Liver (tissue), 9 donors: ENCODE measurements around the gene THAP10. TPM values are rescaled to one million over a fixed set of nuclear protein-coding genes. Genes with fewer than 3 reads are reported as not detected.
"Not testable (repeated sequence)": the region's sequence is repeated elsewhere in the genome, so short reads cannot be mapped to it uniquely, and the experiment has no call there.

Experiments
- DNase-seq: peaks from one replicate; pipeline ENCODE4 v3.0.0-alpha.2; 2017; ENCODE audit warnings: low spot score
- H3K27ac ChIP-seq, 2 donors: one replicate each; pipeline ENCODE4 v1.7.0; 2013; ENCODE audit warnings: inconsistent platforms in 2 of 2, low read length in 2 of 2, control low read depth in 1 of 2, low read depth in 1 of 2, mild to moderate bottlenecking in 1 of 2
- H3K27me3 ChIP-seq, 4 donors: one replicate each; pipeline versions ENCODE4 v1.6.1 to v1.7.0; 2013; ENCODE audit warnings: low read length in 3 of 4, inconsistent platforms in 1 of 4, mild to moderate bottlenecking in 1 of 4, moderate library complexity in 1 of 4; ENCODE audit not compliant: control insufficient read depth in 4 of 4, insufficient read depth in 4 of 4
- H3K36me3 ChIP-seq, 4 donors: one replicate each; pipeline versions ENCODE4 v1.6.1 to v1.7.0; 2013; ENCODE audit warnings: low read length in 3 of 4, mild to moderate bottlenecking in 3 of 4, low read depth in 1 of 4, moderate library complexity in 1 of 4; ENCODE audit not compliant: control insufficient read depth in 4 of 4, insufficient read depth in 3 of 4
- H3K4me1 ChIP-seq, 4 donors: one replicate each; pipeline versions ENCODE4 v1.6.1 to v1.7.0; 2013; ENCODE audit warnings: low read length in 3 of 4, mild to moderate bottlenecking in 3 of 4, moderate library complexity in 1 of 4; ENCODE audit not compliant: control insufficient read depth in 4 of 4, insufficient read depth in 4 of 4
- H3K4me3 ChIP-seq, 3 donors: one replicate each; pipeline versions ENCODE4 v1.6.1 to v1.7.0; 2013; ENCODE audit warnings: low read length in 3 of 3, control low read depth in 1 of 3, low read depth in 1 of 3, mild to moderate bottlenecking in 1 of 3
- H3K9ac ChIP-seq, 2 donors: one replicate each; pipeline ENCODE4 v1.7.0; 2013; ENCODE audit warnings: low read length in 2 of 2, mild to moderate bottlenecking in 2 of 2, moderate library complexity in 2 of 2, control low read depth in 1 of 2, low read depth in 1 of 2
- H3K9me3 ChIP-seq, 4 donors: one replicate each; pipeline versions ENCODE4 v1.6.1 to v1.7.0; 2013; ENCODE audit warnings: low read length in 3 of 4; ENCODE audit not compliant: control insufficient read depth in 4 of 4
- CTCF ChIP-seq: fragments of 150-350 bp; IDR thresholded peaks from 2 replicates; pipeline ENCODE4 v1.5.1; 2017; ENCODE audit warnings: improper control_type of control experiment, low read depth, low read length; ENCODE audit not compliant: missing input control
- EGR1 ChIP-seq, 2 donors: IDR thresholded peaks; 2 replicates each; pipeline ENCODE4 v1.6.1; 2016 to 2018; ENCODE audit warnings: antibody characterized with exemption in 2 of 2, low read depth in 2 of 2
- FOXA1 ChIP-seq: IDR thresholded peaks from 2 replicates; pipeline ENCODE4 v1.6.1; 2016; ENCODE audit warnings: antibody characterized with exemption
- FOXA2 ChIP-seq: IDR thresholded peaks from 2 replicates; pipeline ENCODE4 v1.6.1; 2016; ENCODE audit warnings: antibody characterized with exemption
- HNF4G ChIP-seq: IDR thresholded peaks from 2 replicates; pipeline ENCODE4 v1.6.1; 2016; ENCODE audit warnings: antibody characterized with exemption
- JUND ChIP-seq, 2 donors: IDR thresholded peaks; 2 replicates each; pipeline ENCODE4 v1.6.1; 2016; ENCODE audit warnings: antibody characterized with exemption in 2 of 2
- NR2F2 ChIP-seq: IDR thresholded peaks from 2 replicates; pipeline ENCODE4 v1.6.1; 2016; ENCODE audit warnings: antibody characterized with exemption
- RAD21 ChIP-seq, 2 donors: IDR thresholded peaks; 2 replicates each; pipeline ENCODE4 v1.6.1; 2016; ENCODE audit warnings: antibody characterized with exemption in 2 of 2, mild to moderate bottlenecking in 2 of 2
- REST ChIP-seq: IDR thresholded peaks from 2 replicates; pipeline ENCODE4 v1.6.1; 2016; ENCODE audit warnings: antibody characterized with exemption, mild to moderate bottlenecking
- RXRA ChIP-seq, 2 donors: IDR thresholded peaks; 2 replicates each; pipeline ENCODE4 v1.6.1; 2017 to 2018; ENCODE audit warnings: antibody characterized with exemption in 2 of 2, mild to moderate bottlenecking in 1 of 2
- TAF1 ChIP-seq: conservative IDR thresholded peaks from 2 replicates; pipeline ENCODE4 v1.6.1; 2016; ENCODE audit warnings: antibody characterized with exemption, mild to moderate bottlenecking
- YY1 ChIP-seq: IDR thresholded peaks from 2 replicates; pipeline ENCODE4 v1.6.1; 2016; ENCODE audit warnings: antibody characterized with exemption, mild to moderate bottlenecking
- ZBTB33 ChIP-seq: IDR thresholded peaks from 2 replicates; pipeline ENCODE4 v1.6.1; 2016; ENCODE audit warnings: antibody characterized with exemption
- WGBS: extraction: QIAGEN DNeasy Blood & Tissue Kit; methylation state at CpG from one replicate; pipeline ENCODE4 v1.1.7; 2013; 5-methylcytosine and 5-hydroxymethylcytosine counted together
- polyA plus RNA-seq, 2 donors: library from polyadenylated mRNA; stranded (reverse) in 1 of 2; unstranded in 1 of 2; fragments of 200-250 nt in 1 of 2; fragments of >200 nt in 1 of 2; fragmentation: Nextera tagmentation in 1 of 2; extraction: Ambion mirVana in 1 of 2; gene quantifications; one replicate each; pipeline versions ENCODE4 v1.2.1 to v1.2.3, GENCODE V29; 2013 to 2015
- total RNA-seq, 2 donors: library from RNA; depleted of rRNA; stranded (reverse); fragments of >200 nt; gene quantifications; one replicate each; pipeline ENCODE4 v1.2.3, GENCODE V29; 2014
- TF ChIP-seq, protein P1 (sequence below): IDR thresholded peaks from 2 replicates; pipeline ENCODE4 v1.6.1; 2016; ENCODE audit warnings: antibody characterized with exemption
- TF ChIP-seq, protein P2 (sequence below): IDR thresholded peaks from 2 replicates; pipeline ENCODE4 v1.6.1; 2016; ENCODE audit warnings: antibody characterized with exemption
- donor health status: healthy.
- donor health status: healthy.
- donor health status: healthy.
- donor health status: healthy.
- donor health status: healthy.

THAP10 gene
- total and polyA plus RNA-seq, 4 donors: 0.42 to 0.87 (median 0.73) TPM

DNA sequence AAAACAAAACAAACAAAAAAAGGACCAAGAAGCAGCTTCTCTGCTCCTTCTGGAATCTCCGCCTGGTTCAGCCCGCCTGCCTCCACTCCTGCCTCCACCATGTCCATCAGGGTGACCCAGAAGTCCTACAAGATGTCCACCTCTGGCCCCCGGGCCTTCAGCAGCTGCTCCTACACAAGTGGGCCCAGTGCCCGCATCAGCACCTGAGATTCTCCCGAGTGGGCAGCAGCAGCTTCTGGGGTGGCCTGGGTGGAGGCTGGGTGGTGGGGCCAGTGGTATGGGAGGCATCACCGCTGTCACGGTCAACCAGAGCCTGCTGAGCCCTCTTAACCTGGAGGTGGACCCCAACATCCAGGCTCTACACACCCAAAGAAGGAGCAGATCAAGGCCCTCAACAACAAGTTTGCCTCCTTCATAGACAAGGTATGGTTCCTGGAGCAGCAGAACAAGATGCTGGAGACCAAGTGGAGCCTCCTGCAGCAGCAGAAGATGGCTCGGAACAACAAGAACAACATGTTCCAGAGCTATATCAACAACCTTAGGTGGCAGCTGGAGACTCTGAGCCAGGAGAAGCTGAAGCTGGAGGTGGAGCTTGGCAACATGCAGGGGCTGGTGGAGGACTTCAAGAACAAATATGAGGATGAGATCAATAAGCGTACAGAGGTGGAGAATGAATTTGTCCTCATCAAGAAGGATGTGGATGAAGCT, 33.5 kb downstream of the THAP10 start:
- not testable (repeated sequence) for H3K9me3 ChIP-seq, H3K9ac ChIP-seq, DNase-seq, H3K27ac ChIP-seq, H3K4me3 ChIP-seq, H3K36me3 ChIP-seq, H3K27me3 ChIP-seq, H3K4me1 ChIP-seq
- 93% methylated on average over 9 of the region's 9 CpGs for WGBS

GRCh38 chr15:70857562-70858285, 34.5 kb downstream of the THAP10 start:
- no peak for DNase-seq
- H3K4me3 ChIP-seq: no peak overlapping the region
- WGBS: 89% methylated on average over 3 of the region's 3 CpGs
- H3K36me3 ChIP-seq: no peaks in the 10 kb centered on the region
- H3K27ac ChIP-seq: no peak overlapping the region
- H3K4me1 ChIP-seq: peaks cover 3 to 10% (median 6%) of the 10 kb centered on the region in 4 donors
- H3K9me3 ChIP-seq: no peaks in the 10 kb centered on the region
- no peak overlapping the region for H3K9ac ChIP-seq
- no peak for TF ChIP-seq JUND (IDR thresholded peaks at IDR 0.05)
- no peak for TF ChIP-seq REST
- no peak for TF ChIP-seq RXRA (IDR thresholded peaks at IDR 0.05)
- no peaks in the 10 kb centered on the region for H3K27me3 ChIP-seq

DNA sequence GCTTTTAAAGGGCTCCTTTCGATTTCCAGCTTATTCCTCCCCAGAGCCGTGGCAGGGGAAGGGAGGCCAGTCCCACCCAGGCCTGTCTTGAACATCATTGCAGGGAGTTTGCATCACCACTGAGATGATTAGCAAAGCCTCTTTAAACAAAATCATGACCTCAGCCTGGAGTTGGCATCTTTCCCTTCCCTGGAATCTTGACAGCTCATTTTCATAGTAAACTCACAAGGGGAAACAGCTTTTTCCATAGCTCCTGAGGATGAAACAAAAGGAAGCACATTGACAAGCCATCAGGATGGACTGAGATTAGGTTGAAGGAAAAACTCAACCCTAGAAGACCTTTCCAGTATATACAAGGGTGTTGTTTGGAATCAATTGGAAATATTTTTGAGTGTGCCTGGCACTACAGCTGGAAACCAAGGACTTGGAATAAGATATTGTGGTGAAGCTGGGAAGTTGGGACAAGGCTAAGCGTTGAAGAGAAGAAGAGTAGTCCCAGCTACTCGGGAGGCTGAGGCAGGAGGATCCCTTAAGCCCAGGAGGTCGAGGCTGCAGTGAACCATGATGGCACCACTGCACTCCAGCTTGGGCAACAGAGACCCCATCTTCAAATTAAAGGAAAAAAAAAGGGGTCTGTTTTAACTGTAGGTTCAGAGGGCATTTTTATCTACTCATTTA, 35.2 kb downstream of the THAP10 start:
- H3K27me3 ChIP-seq: no peaks in the 10 kb centered on the region
- no peak for DNase-seq
- H3K4me3 ChIP-seq: no peak overlapping the region
- no peaks in the 10 kb centered on the region for H3K36me3 ChIP-seq
- H3K27ac ChIP-seq: peak overlapping the region in 1 of 2 donors; percentile 38
- H3K9ac ChIP-seq: no peak overlapping the region
- 65% methylated on average over 5 of the region's 5 CpGs for WGBS
- H3K4me1 ChIP-seq: peaks cover 3 to 10% (median 6%) of the 10 kb centered on the region in 4 donors
- no peaks in the 10 kb centered on the region for H3K9me3 ChIP-seq
- TF ChIP-seq RAD21 (IDR thresholded peaks at IDR 0.05) (peak; percentile 31 to 39), EGR1 (IDR thresholded peaks at IDR 0.05; ENCODE audit: low read depth in 2 of 2) (no peak), CTCF (peak; percentile 2), ZBTB33 (no peak), NR2F2 (peak; percentile 78), JUND (IDR thresholded peaks at IDR 0.05) (peak; percentile 70 to 92), TAF1 (no peak), HNF4G (no peak), FOXA2 (no peak), FOXA1 (no peak), YY1 (no peak)
- TF ChIP-seq, protein P1, sequence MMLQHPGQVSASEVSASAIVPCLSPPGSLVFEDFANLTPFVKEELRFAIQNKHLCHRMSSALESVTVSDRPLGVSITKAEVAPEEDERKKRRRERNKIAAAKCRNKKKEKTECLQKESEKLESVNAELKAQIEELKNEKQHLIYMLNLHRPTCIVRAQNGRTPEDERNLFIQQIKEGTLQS: peak; percentile 95
- TF ChIP-seq, protein P2, sequence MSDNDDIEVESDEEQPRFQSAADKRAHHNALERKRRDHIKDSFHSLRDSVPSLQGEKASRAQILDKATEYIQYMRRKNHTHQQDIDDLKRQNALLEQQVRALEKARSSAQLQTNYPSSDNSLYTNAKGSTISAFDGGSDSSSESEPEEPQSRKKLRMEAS: no peak
